HCT116 (cell line): ENCODE results near the gene ELF3. TPM values are rescaled to one million over a fixed set of nuclear protein-coding genes. Genes with fewer than 3 reads are reported as not detected.
"Not testable (repeated sequence)": the region's sequence is repeated elsewhere in the genome, so short reads cannot be mapped to it uniquely, and the experiment has no call there.

Source experiments
- ATAC-seq: fragments of 200-7000 bp; cut with Tn5 transposase; 2 replicates; pipeline ENCODE4 v1.9.1; 2020; ENCODE audit warnings: mild to moderate bottlenecking, moderate library complexity
- BruUV-seq: library from RNA; stranded (reverse); fragments of 400-500 nt; replicated peaks from 2 replicates; lab custom pipeline; 2021; lab: Mats Ljungman, UMichigan
- CTCF ChIA-PET: fragments of 300-600 bp; sonication (Branson Sonifier 250); formaldehyde crosslinking; loops from one replicate; lab custom pipeline; 2021; ENCODE audit warnings: antibody characterized with exemption; lab: Charles Lee
- POLR2A ChIA-PET: fragments of 300-600, 350-600 bp; sonication (Branson Sonifier 250); formaldehyde crosslinking; loops from one replicate; lab custom pipeline; 2021; ENCODE audit warnings: antibody characterized with exemption; lab: Charles Lee
- RAD21 ChIA-PET, 2 experiments: fragments of 300-600 bp; sonication (Branson Sonifier 250); formaldehyde crosslinking; loops; one replicate each; lab custom pipeline; 2023; ENCODE audit warnings: low total read pairs in 2 of 2; ENCODE audit not compliant: uncharacterized antibody in 2 of 2, unreplicated experiment in 2 of 2, low non-redundant PET in 1 of 2; lab: Charles Lee
- DNase-seq: peaks from one replicate; pipeline ENCODE4 v3.0.0-alpha.2; 2010; ENCODE audit warnings: low read depth, low spot score
- H2AFZ ChIP-seq: fragments of 200-600 bp; shearing (Covaris generic), sonication (generic); 2 replicates; pipeline ENCODE4 v1.6.1; 2017; ENCODE audit warnings: low read depth, mixed run types, mixed read lengths, antibody characterized with exemption, low read length; ENCODE audit not compliant: poor library complexity, severe bottlenecking
- H3K27ac ChIP-seq: 2 replicates; pipeline ENCODE4 v1.5.1; 2012; ENCODE audit warnings: low read depth, low read length
- H3K27me3 ChIP-seq: fragments of 200-600 bp; sonication (generic); 2 replicates; pipeline ENCODE4 v1.6.1; 2016; ENCODE audit warnings: mixed run types, low read length, mixed read lengths; ENCODE audit not compliant: insufficient read depth
- H3K36me3 ChIP-seq, 2 experiments: fragments of 200-500 bp in 1 of 2; fragments of 200-600 bp in 1 of 2; sonication (Bioruptor generic) in 1 of 2; sonication (generic) in 1 of 2; 2 replicates each; pipeline versions ENCODE4 v1.5.1 to v1.6.1; 2014 to 2016; ENCODE audit warnings: low read length in 2 of 2, inconsistent platforms in 1 of 2, mixed read lengths in 1 of 2, mixed run types in 1 of 2; ENCODE audit not compliant: insufficient read depth in 2 of 2, control insufficient read depth in 1 of 2
- H3K4me1 ChIP-seq, 2 experiments: fragments of 200-600 bp in 1 of 2; sonication (generic) in 1 of 2; 2 replicates each; pipeline versions ENCODE4 v1.5.1 to v1.6.1; 2012 to 2017; ENCODE audit warnings: low read length in 2 of 2, inconsistent platforms in 1 of 2, mild to moderate bottlenecking in 1 of 2, mixed read lengths in 1 of 2, mixed run types in 1 of 2, moderate library complexity in 1 of 2; ENCODE audit not compliant: insufficient read depth in 2 of 2, control insufficient read depth in 1 of 2
- H3K4me2 ChIP-seq: fragments of 200-600 bp; sonication (generic); 2 replicates; pipeline ENCODE4 v1.6.1; 2017; ENCODE audit warnings: mixed run types, low read length, mixed read lengths
- H3K4me3 ChIP-seq, 2 experiments: fragments of 200-600 bp in 1 of 2; sonication (generic) in 1 of 2; replicated peaks in 1 of 2; 2 replicates each; pipeline ENCODE4 v1.5.1; 2011 to 2016; ENCODE audit warnings: low read length in 2 of 2, control low read depth in 1 of 2, low read depth in 1 of 2, mild to moderate bottlenecking in 1 of 2, mixed read lengths in 1 of 2, mixed run types in 1 of 2
- H3K79me2 ChIP-seq: fragments of 200-600 bp; sonication (generic); 2 replicates; pipeline ENCODE4 v1.6.1; 2017; ENCODE audit warnings: mild to moderate bottlenecking, mixed run types, low read length, moderate library complexity, mixed read lengths; ENCODE audit not compliant: insufficient read depth
- H3K9ac ChIP-seq: fragments of 200-600 bp; sonication (generic); 2 replicates; pipeline ENCODE4 v1.6.1; 2016; ENCODE audit warnings: low read length, mixed read lengths
- H3K9me2 ChIP-seq: fragments of 200-600 bp; sonication (generic), shearing (Covaris generic); 2 replicates; pipeline ENCODE4 v1.6.1; 2017; ENCODE audit warnings: mixed run types, mild to moderate bottlenecking, moderate library complexity; ENCODE audit not compliant: insufficient read depth
- H3K9me3 ChIP-seq, 2 experiments: fragments of 200-500 bp in 1 of 2; fragments of 200-600 bp in 1 of 2; sonication (Bioruptor generic) in 1 of 2; sonication (generic) in 1 of 2; 2 replicates each; pipeline ENCODE4 v1.6.1; 2014 to 2017; ENCODE audit warnings: low read length in 2 of 2, mixed read lengths in 2 of 2, inconsistent platforms in 1 of 2, low read depth in 1 of 2, mild to moderate bottlenecking in 1 of 2, mixed run types in 1 of 2, moderate library complexity in 1 of 2; ENCODE audit not compliant: control insufficient read depth in 1 of 2, insufficient read depth in 1 of 2
- H4K20me1 ChIP-seq: fragments of 200-600 bp; sonication (generic), shearing (Covaris generic); 2 replicates; pipeline ENCODE4 v1.6.1; 2017; ENCODE audit warnings: mixed run types, mild to moderate bottlenecking, moderate library complexity; ENCODE audit not compliant: insufficient read depth
- SIN3A ChIP-seq: IDR thresholded peaks from 2 replicates; pipeline ENCODE4 v1.6.1; 2012; ENCODE audit warnings: low read depth
- intact Hi-C: fragments of 100-400 bp; cut with micrococcal nuclease; formaldehyde crosslinking; loops from 2 replicates; pipeline ENCODE4 v1.10.0; 2022
- total RNA-seq: library from RNA; stranded (reverse); gene quantifications from one replicate; pipeline ENCODE4 v1.2.1, GENCODE V29; 2021; ENCODE audit not compliant: unreplicated experiment

The ELF3 gene
- total RNA-seq, 1 experiment from 2014 or later = 200 TPM

GRCh38 chr1:202061055-202061454 is 50.7 kb downstream of the ELF3 start:
- no peak overlapping the region for H3K4me2 ChIP-seq
- no peaks in the 10 kb centered on the region for H3K9me3 ChIP-seq
- POLR2A ChIA-PET = interaction anchor here (1.3 to 2.1 kb wide), 2 partner anchors 19 to 38 kb away, joined by 4 to 5 read pairs; no protein-coding TSS in a partner anchor
- H3K9me2 ChIP-seq = no peaks in the 10 kb centered on the region
- RAD21 ChIA-PET = no interaction called here
- H3K27me3 ChIP-seq = no peaks in the 10 kb centered on the region
- H4K20me1 ChIP-seq = no peaks in the 10 kb centered on the region
- no peak overlapping the region for H3K4me3 ChIP-seq
- BruUV-seq = no TSS peak
- no peak for TF ChIP-seq SIN3A
- H3K9ac ChIP-seq = no peak overlapping the region
- ATAC-seq (no peak), DNase-seq (no peak)
- no peaks in the 10 kb centered on the region for H3K36me3 ChIP-seq
- no peaks in the 10 kb centered on the region for H3K79me2 ChIP-seq
- CTCF ChIA-PET = no interaction called here
- intact Hi-C loops = no loop called here
- no peak overlapping the region for H3K27ac ChIP-seq
- H2AFZ ChIP-seq = no peak overlapping the region
- H3K4me1 ChIP-seq = peaks cover 60 to 78% of the 10 kb centered on the region in 2 experiments

DNA sequence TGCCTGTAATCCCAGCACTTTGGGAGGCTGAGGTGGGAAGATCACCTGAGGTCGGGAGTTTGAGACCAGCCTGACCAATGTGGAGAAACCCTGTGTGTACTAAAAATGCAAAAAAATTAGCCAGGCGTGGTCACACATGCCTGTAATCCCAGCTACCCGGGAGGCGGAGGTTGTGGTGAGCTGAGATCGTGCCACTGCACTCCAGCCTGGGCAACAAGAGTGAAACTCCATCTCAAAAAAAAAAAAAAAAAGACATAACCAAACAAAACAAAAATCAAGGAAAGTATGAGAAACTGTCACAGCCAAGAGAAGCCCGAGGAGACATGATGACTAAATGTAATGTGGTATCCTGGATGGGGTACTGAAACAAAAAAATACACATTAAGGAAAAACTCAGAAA is 51.4 kb downstream of the ELF3 start:
- RAD21 ChIA-PET, H3K4me3 ChIP-seq, H3K9me3 ChIP-seq, H3K9me2 ChIP-seq, BruUV-seq, ATAC-seq, CTCF ChIA-PET, H3K36me3 ChIP-seq, H3K9ac ChIP-seq, H4K20me1 ChIP-seq, intact Hi-C loops, H3K27me3 ChIP-seq, H3K27ac ChIP-seq, DNase-seq, H3K79me2 ChIP-seq: not testable (repeated sequence)
- H3K4me1 ChIP-seq = peaks cover 54 to 71% of the 10 kb centered on the region in 2 experiments
- H3K4me2 ChIP-seq = peak overlapping the region; percentile 11; the same call in 1 of the 2 replicates
- POLR2A ChIA-PET = interaction anchor here (2.1 kb wide), 1 partner anchor 20 kb away, joined by 4 read pairs; no protein-coding TSS in a partner anchor
- H2AFZ ChIP-seq = peak overlapping the region; percentile 77

- Histone ChIP-seq H3K4me2 (peak overlapping the region; percentile 45; the same call in 1 of the 2 replicates), H2AFZ (peak overlapping the region; percentile 19), H3K27ac (peak overlapping the region; percentile 8; the same call in 1 of the 2 replicates), H3K4me1 (peaks cover 48 to 71% of the 10 kb centered on the region in 2 experiments)
- POLR2A ChIA-PET = interaction anchor here (0.7 to 2.1 kb wide), 5 partner anchors 21 to 52 kb away, joined by 3 to 11 read pairs (median 4); partner anchors contain the start of gene ELF3
- H3K27me3 ChIP-seq, H3K9me2 ChIP-seq, H3K79me2 ChIP-seq, RAD21 ChIA-PET, H4K20me1 ChIP-seq, intact Hi-C loops, H3K4me3 ChIP-seq, CTCF ChIA-PET, H3K9ac ChIP-seq, BruUV-seq, DNase-seq, ATAC-seq, H3K9me3 ChIP-seq, H3K36me3 ChIP-seq: not testable (repeated sequence)
These were observed 52.2 kb downstream of the ELF3 start for GRCh38 chr1:202062636-202063035.
